HL-60 (cell line): ENCODE measurements around the gene ACTA1.
A peak's percentile ranks its signal among the peaks of the same experiment; 100 is the strongest.
"Not testable (repeated sequence)": the region's sequence is repeated elsewhere in the genome, so short reads cannot be mapped to it uniquely, and the experiment has no call there.

Experiments
- DNase-seq, 2 experiments: peaks; one replicate each; pipeline ENCODE4 v3.0.0-alpha.2; 2010 to 2020; ENCODE audit warnings: low read depth in 1 of 2, low spot score in 1 of 2
- H3K27ac ChIP-seq: fragments of 250-450 bp; sonication (Bioruptor Pico); replicated peaks from 2 replicates; pipeline ENCODE4 v1.5.1; 2020; ENCODE audit warnings: mild to moderate bottlenecking, moderate library complexity
- H3K27me3 ChIP-seq: fragments of 250-450 bp; sonication (Bioruptor Pico); 2 replicates; pipeline ENCODE4 v1.5.1; 2021; ENCODE audit warnings: mild to moderate bottlenecking, moderate library complexity; ENCODE audit not compliant: insufficient read depth, poor library complexity, severe bottlenecking
- H3K4me3 ChIP-seq: replicated peaks from 2 replicates; pipeline ENCODE4 v1.5.1; 2011; ENCODE audit warnings: mild to moderate bottlenecking, control low read depth, low read length; ENCODE audit not compliant: insufficient read depth
- GABPA ChIP-seq: IDR thresholded peaks from 2 replicates; pipeline ENCODE4 v1.6.1; 2012; ENCODE audit warnings: low read depth
- POLR2AphosphoS5 ChIP-seq: IDR thresholded peaks from 2 replicates; pipeline ENCODE4 v1.6.1; 2012; ENCODE audit warnings: low read depth
- SPI1 ChIP-seq: IDR thresholded peaks from 2 replicates; pipeline ENCODE4 v1.6.1; 2012; ENCODE audit warnings: low read depth, mild to moderate bottlenecking, borderline replicate concordance
- TF ChIP-seq, protein P1 (sequence below): IDR thresholded peaks from one replicate; pipeline ENCODE4 v1.5.1; 2011; ENCODE audit warnings: low read length, control low read depth, inconsistent platforms; ENCODE audit not compliant: insufficient read depth
- TF ChIP-seq, protein P2 (sequence below): IDR thresholded peaks from 2 replicates; pipeline ENCODE4 v1.6.1; 2012; ENCODE audit warnings: low read depth; ENCODE audit not compliant: insufficient replicate concordance

Gene ACTA1

GRCh38 chr1:229397762-229398161 lies 36.1 kb downstream of the ACTA1 start:
- Histone ChIP-seq H3K27ac (no peak overlapping the region), H3K4me3 (no peak overlapping the region), H3K27me3 (no peaks in the 10 kb centered on the region)
- DNase-seq = no peak
- TF ChIP-seq, protein P1, sequence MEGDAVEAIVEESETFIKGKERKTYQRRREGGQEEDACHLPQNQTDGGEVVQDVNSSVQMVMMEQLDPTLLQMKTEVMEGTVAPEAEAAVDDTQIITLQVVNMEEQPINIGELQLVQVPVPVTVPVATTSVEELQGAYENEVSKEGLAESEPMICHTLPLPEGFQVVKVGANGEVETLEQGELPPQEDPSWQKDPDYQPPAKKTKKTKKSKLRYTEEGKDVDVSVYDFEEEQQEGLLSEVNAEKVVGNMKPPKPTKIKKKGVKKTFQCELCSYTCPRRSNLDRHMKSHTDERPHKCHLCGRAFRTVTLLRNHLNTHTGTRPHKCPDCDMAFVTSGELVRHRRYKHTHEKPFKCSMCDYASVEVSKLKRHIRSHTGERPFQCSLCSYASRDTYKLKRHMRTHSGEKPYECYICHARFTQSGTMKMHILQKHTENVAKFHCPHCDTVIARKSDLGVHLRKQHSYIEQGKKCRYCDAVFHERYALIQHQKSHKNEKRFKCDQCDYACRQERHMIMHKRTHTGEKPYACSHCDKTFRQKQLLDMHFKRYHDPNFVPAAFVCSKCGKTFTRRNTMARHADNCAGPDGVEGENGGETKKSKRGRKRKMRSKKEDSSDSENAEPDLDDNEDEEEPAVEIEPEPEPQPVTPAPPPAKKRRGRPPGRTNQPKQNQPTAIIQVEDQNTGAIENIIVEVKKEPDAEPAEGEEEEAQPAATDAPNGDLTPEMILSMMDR = no peak
- peak; percentile 22; the same call in 1 of the 2 replicates for TF ChIP-seq SPI1

- Histone ChIP-seq H3K27ac (no peak overlapping the region), H3K4me3 (no peak overlapping the region), H3K27me3 (no peaks in the 10 kb centered on the region)
- peak in 1 of 2 experiments; percentile 22 for DNase-seq
- no peak for TF ChIP-seq GABPA
- TF ChIP-seq, protein P2, sequence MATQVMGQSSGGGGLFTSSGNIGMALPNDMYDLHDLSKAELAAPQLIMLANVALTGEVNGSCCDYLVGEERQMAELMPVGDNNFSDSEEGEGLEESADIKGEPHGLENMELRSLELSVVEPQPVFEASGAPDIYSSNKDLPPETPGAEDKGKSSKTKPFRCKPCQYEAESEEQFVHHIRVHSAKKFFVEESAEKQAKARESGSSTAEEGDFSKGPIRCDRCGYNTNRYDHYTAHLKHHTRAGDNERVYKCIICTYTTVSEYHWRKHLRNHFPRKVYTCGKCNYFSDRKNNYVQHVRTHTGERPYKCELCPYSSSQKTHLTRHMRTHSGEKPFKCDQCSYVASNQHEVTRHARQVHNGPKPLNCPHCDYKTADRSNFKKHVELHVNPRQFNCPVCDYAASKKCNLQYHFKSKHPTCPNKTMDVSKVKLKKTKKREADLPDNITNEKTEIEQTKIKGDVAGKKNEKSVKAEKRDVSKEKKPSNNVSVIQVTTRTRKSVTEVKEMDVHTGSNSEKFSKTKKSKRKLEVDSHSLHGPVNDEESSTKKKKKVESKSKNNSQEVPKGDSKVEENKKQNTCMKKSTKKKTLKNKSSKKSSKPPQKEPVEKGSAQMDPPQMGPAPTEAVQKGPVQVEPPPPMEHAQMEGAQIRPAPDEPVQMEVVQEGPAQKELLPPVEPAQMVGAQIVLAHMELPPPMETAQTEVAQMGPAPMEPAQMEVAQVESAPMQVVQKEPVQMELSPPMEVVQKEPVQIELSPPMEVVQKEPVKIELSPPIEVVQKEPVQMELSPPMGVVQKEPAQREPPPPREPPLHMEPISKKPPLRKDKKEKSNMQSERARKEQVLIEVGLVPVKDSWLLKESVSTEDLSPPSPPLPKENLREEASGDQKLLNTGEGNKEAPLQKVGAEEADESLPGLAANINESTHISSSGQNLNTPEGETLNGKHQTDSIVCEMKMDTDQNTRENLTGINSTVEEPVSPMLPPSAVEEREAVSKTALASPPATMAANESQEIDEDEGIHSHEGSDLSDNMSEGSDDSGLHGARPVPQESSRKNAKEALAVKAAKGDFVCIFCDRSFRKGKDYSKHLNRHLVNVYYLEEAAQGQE = no peak
- no peak for TF ChIP-seq POLR2AphosphoS5
- TF ChIP-seq SPI1 = no peak
- TF ChIP-seq, protein P1 = no peak
These were observed 37.2 kb downstream of the ACTA1 start for GRCh38 chr1:229396585-229397206.

DNA sequence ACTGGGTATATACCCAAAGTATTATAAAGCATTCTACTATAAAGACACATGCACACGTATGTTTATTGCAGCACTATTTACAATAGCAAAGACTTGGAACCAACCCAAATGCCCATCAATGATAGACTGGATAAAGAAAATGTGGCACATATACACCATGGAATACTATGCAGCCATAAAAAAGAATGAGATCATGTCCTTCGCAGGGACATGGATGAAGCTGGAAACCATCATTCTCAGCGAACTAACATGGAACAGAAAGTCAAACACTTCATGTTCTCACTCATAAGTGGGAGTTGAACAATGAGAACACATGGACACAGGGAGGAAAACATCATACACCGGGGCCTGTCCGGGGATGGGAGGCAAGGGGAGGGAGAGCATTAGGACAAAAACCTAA lies 39.4 kb downstream of the ACTA1 start:
- not testable (repeated sequence) for H3K27me3 ChIP-seq, H3K4me3 ChIP-seq, DNase-seq, H3K27ac ChIP-seq

- DNase-seq = no peak
- Histone ChIP-seq H3K27ac (no peak overlapping the region), H3K4me3 (no peak overlapping the region), H3K27me3 (no peaks in the 10 kb centered on the region)
- TF ChIP-seq, protein P2 = no peak
- no peak for TF ChIP-seq POLR2AphosphoS5
- no peak for TF ChIP-seq GABPA
- TF ChIP-seq SPI1 = no peak
- TF ChIP-seq, protein P1 = no peak
These were observed 41.0 kb downstream of the ACTA1 start for GRCh38 chr1:229392936-229393335.
